SK-N-SH (cell line): Measurements from ENCODE around the gene SQOR. TPM values are rescaled to one million over a fixed set of nuclear protein-coding genes. Genes with fewer than 3 reads are reported as not detected.

Experiments used
- CTCF ChIA-PET: fragments of 300-600, 350-600 bp; formaldehyde crosslinking; extraction: SDS; loops from one replicate; lab custom pipeline; 2021; lab: Yijun Ruan, JAX
- POLR2A ChIA-PET: fragments of 350-600 bp; sonication (Branson Sonifier 250); formaldehyde crosslinking; extraction: SDS; loops from one replicate; lab custom pipeline; 2020; ENCODE audit warnings: antibody characterized with exemption, inconsistent platforms; lab: Yijun Ruan, JAX
- DNase-seq: peaks from one replicate; pipeline ENCODE4 v3.0.0; 2012
- H2AFZ ChIP-seq: fragments of 200-600 bp; sonication (generic); 2 replicates; pipeline ENCODE4 v1.8.1; 2016; ENCODE audit warnings: antibody characterized with exemption, mild to moderate bottlenecking, low read depth
- H3F3A ChIP-seq: fragments of 200-600 bp; sonication (generic); replicated peaks from 2 replicates; pipeline ENCODE3; 2016; ENCODE audit warnings: antibody characterized with exemption, mild to moderate bottlenecking; ENCODE audit not compliant: insufficient read depth
- H3K27ac ChIP-seq, 2 experiments: fragments of 200-500 bp in 1 of 2; fragments of 200-600 bp in 1 of 2; sonication (Bioruptor generic) in 1 of 2; sonication (generic), shearing (Covaris generic) in 1 of 2; 2 replicates each; pipeline versions ENCODE4 v1.5.1 to v1.6.1; 2014 to 2016; ENCODE audit warnings: low read depth in 2 of 2, inconsistent platforms in 1 of 2, low read length in 1 of 2, mild to moderate bottlenecking in 1 of 2, mixed read lengths in 1 of 2
- H3K27me3 ChIP-seq: fragments of 200-600 bp; sonication (generic), shearing (Covaris generic); 2 replicates; pipeline ENCODE4 v1.6.1; 2016; ENCODE audit warnings: mixed run types; ENCODE audit not compliant: insufficient read depth
- H3K36me3 ChIP-seq, 2 experiments: fragments of 200-500 bp in 1 of 2; fragments of 200-600 bp in 1 of 2; sonication (Bioruptor generic) in 1 of 2; sonication (generic) in 1 of 2; replicated peaks in 1 of 2; 2 replicates each; pipeline versions ENCODE3 to v1.5.1; 2014 to 2016; ENCODE audit warnings: low read length in 1 of 2, mild to moderate bottlenecking in 1 of 2; ENCODE audit not compliant: insufficient read depth in 2 of 2, control insufficient read depth in 1 of 2
- H3K4me1 ChIP-seq, 2 experiments: fragments of 200-500 bp in 1 of 2; fragments of 200-600 bp in 1 of 2; sonication (Bioruptor generic) in 1 of 2; sonication (generic), shearing (Covaris generic) in 1 of 2; 2 replicates each; pipeline versions ENCODE4 v1.5.1 to v1.6.1; 2014 to 2016; ENCODE audit warnings: low read depth in 1 of 2, low read length in 1 of 2, mixed run types in 1 of 2; ENCODE audit not compliant: insufficient read depth in 2 of 2, control insufficient read depth in 1 of 2
- H3K4me2 ChIP-seq: fragments of 200-600 bp; sonication (generic), shearing (Covaris generic); 2 replicates; pipeline ENCODE4 v1.6.1; 2017; ENCODE audit warnings: mixed run types
- H3K4me3 ChIP-seq, 2 experiments: fragments of 200-500 bp in 1 of 2; fragments of 200-600 bp in 1 of 2; sonication (Bioruptor generic) in 1 of 2; sonication (generic), shearing (Covaris generic) in 1 of 2; 2 replicates each; pipeline versions ENCODE4 v1.5.1 to v1.8.1; 2014 to 2016; ENCODE audit warnings: low read depth in 2 of 2, inconsistent platforms in 1 of 2, low read length in 1 of 2, mild to moderate bottlenecking in 1 of 2, mixed read lengths in 1 of 2, moderate library complexity in 1 of 2
- H3K79me2 ChIP-seq: fragments of 200-600 bp; sonication (generic); 2 replicates; pipeline ENCODE4 v1.8.1; 2017; ENCODE audit warnings: mild to moderate bottlenecking; ENCODE audit not compliant: insufficient read depth
- H3K9ac ChIP-seq: fragments of 200-600 bp; sonication (generic); 2 replicates; pipeline ENCODE4 v1.6.1; 2017; ENCODE audit warnings: mixed run types
- H3K9me2 ChIP-seq: fragments of 200-600 bp; sonication (generic); 2 replicates; pipeline ENCODE4 v1.6.1; 2017; ENCODE audit warnings: mixed run types
- H3K9me3 ChIP-seq: fragments of 200-600 bp; sonication (generic); 2 replicates; pipeline ENCODE4 v1.6.1; 2017; ENCODE audit warnings: mixed run types, mild to moderate bottlenecking, moderate library complexity
- H4K20me1 ChIP-seq: fragments of 200-600 bp; sonication (generic); 2 replicates; pipeline ENCODE4 v1.6.1; 2017; ENCODE audit warnings: mild to moderate bottlenecking, mixed run types; ENCODE audit not compliant: insufficient read depth
- CTCF ChIP-seq: fragments of 200-600 bp; sonication (generic); IDR thresholded peaks from 2 replicates; pipeline ENCODE4 v1.6.1; 2017; ENCODE audit warnings: antibody characterized with exemption, mild to moderate bottlenecking, moderate library complexity
- EP300 ChIP-seq, 2 experiments: IDR thresholded peaks; 2 replicates each; pipeline versions ENCODE4 v1.4.0 to v1.6.1; 2012; ENCODE audit warnings: borderline replicate concordance in 1 of 2, low read depth in 1 of 2, low read length in 1 of 2
- FOSL2 ChIP-seq: IDR thresholded peaks from 2 replicates; pipeline ENCODE4 v1.4.0; 2012; ENCODE audit warnings: low read depth, mild to moderate bottlenecking, moderate library complexity, borderline replicate concordance
- FOXJ3 ChIP-seq: sonication (generic); formaldehyde crosslinking; IDR thresholded peaks from 2 replicates; pipeline ENCODE4 v1.5.1; 2020; ENCODE audit warnings: mild to moderate bottlenecking, missing genetic modification reagents
- FOXM1 ChIP-seq: IDR thresholded peaks from 2 replicates; pipeline ENCODE4 v1.4.0; 2012; ENCODE audit warnings: low read depth, mild to moderate bottlenecking
- JUND ChIP-seq: IDR thresholded peaks from 2 replicates; pipeline ENCODE4 v1.4.0; 2012
- MXI1 ChIP-seq: IDR thresholded peaks from 2 replicates; pipeline ENCODE4 v1.6.1; 2012; ENCODE audit warnings: mild to moderate bottlenecking, low read depth, low read length, improper control_type of control experiment
- NFIC ChIP-seq: IDR thresholded peaks from 2 replicates; pipeline ENCODE4 v1.4.0; 2012; ENCODE audit warnings: borderline replicate concordance
- POLR2AphosphoS5 ChIP-seq: IDR thresholded peaks from 2 replicates; pipeline ENCODE4 v1.6.1; 2012; ENCODE audit warnings: low read depth, low read length
- RFX5 ChIP-seq: IDR thresholded peaks from 2 replicates; pipeline ENCODE4 v1.6.1; 2012; ENCODE audit warnings: mild to moderate bottlenecking, improper control_type of control experiment, low read length
- SMC3 ChIP-seq: IDR thresholded peaks from 2 replicates; pipeline ENCODE4 v1.6.1; 2012; ENCODE audit warnings: low read depth, low read length, improper control_type of control experiment
- USF2 ChIP-seq: fragments of 150-350 bp; IDR thresholded peaks from 2 replicates; pipeline ENCODE4 v1.6.1; 2017; ENCODE audit warnings: antibody characterized with exemption, low read length, low read depth, borderline replicate concordance
- WGBS: methylation state at CpG from one replicate; pipeline ENCODE4 v1.1.6; 2017; ENCODE audit warnings: low lambda C conversion rate; 5-methylcytosine and 5-hydroxymethylcytosine counted together
- polyA plus RNA-seq, 3 experiments: library from polyadenylated mRNA; depleted of rRNA; stranded (reverse); fragments of >200 nt; gene quantifications; 2 replicates each; pipeline ENCODE4 v1.2.3, GENCODE V29; 2012

SQOR gene
- polyA plus RNA-seq, 1 of the 3 experiments (the other 2 are of a cell fraction): 7.8 TPM

DNA sequence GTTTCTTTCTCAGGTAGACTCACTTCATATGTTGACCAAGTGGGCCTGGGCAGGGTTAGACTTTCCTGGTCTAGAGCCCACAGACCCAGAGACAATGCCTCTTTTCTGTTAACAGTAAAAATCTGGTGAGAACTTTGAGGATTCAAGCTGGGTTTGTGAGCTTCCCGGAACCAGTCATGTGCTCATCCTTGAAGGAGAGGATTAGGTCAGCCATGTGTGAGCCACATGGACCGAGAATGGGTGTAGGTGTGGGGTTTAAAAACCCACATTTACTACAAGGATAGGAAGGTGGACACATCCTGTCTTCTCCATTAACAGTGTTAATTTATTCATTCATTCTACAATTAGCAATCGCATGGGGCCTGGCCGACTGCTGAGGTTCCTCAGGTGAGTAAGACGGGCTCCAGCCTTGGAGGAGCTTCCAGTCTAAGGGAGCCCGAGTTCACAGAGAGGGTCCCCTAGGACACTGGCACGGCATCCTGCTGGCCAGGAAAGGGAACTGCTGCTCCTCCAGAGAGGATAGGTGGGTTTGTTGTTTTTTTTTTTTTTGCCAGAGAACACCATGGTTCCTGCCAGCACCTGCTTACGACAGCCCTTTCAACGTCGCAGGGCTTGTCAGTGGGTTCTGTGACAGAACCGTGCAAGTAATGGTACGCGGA lies 69.0 kb downstream of the SQOR start:
- no peaks in the 10 kb centered on the region for H3K4me1 ChIP-seq
- ChIA-PET POLR2A (no interaction called here), CTCF (interaction anchor here (1.0 to 5.2 kb wide), 6 partner anchors 9 to 574 kb away, joined by 3 to 153 read pairs (median 8); no protein-coding TSS in a partner anchor)
- no peak overlapping the region for H3K27ac ChIP-seq
- no peak overlapping the region for H3K4me3 ChIP-seq
- no peaks in the 10 kb centered on the region for H3K36me3 ChIP-seq
- H4K20me1 ChIP-seq: no peaks in the 10 kb centered on the region
- H3K4me2 ChIP-seq: no peak overlapping the region
- H3K79me2 ChIP-seq: no peaks in the 10 kb centered on the region
- H3K27me3 ChIP-seq: no peaks in the 10 kb centered on the region
- 89% methylated on average over 11 of the region's 13 CpGs for WGBS
- no peak overlapping the region for H3K9ac ChIP-seq
- H2AFZ ChIP-seq: no peak overlapping the region
- no peaks in the 10 kb centered on the region for H3F3A ChIP-seq
- no peak for DNase-seq
- H3K9me2 ChIP-seq: no peaks in the 10 kb centered on the region
- TF ChIP-seq FOXM1: no peak
- no peak for TF ChIP-seq EP300 (IDR thresholded peaks at IDR 0.05; ENCODE audit: borderline replicate concordance in 1 of 2, low read depth in 1 of 2, low read length in 1 of 2)
- TF ChIP-seq FOXJ3 (CRISPR knock-in tag): no peak
- no peak for TF ChIP-seq POLR2AphosphoS5
- no peak for TF ChIP-seq JUND
- no peak for TF ChIP-seq FOSL2
- H3K9me3 ChIP-seq: no peaks in the 10 kb centered on the region

DNA sequence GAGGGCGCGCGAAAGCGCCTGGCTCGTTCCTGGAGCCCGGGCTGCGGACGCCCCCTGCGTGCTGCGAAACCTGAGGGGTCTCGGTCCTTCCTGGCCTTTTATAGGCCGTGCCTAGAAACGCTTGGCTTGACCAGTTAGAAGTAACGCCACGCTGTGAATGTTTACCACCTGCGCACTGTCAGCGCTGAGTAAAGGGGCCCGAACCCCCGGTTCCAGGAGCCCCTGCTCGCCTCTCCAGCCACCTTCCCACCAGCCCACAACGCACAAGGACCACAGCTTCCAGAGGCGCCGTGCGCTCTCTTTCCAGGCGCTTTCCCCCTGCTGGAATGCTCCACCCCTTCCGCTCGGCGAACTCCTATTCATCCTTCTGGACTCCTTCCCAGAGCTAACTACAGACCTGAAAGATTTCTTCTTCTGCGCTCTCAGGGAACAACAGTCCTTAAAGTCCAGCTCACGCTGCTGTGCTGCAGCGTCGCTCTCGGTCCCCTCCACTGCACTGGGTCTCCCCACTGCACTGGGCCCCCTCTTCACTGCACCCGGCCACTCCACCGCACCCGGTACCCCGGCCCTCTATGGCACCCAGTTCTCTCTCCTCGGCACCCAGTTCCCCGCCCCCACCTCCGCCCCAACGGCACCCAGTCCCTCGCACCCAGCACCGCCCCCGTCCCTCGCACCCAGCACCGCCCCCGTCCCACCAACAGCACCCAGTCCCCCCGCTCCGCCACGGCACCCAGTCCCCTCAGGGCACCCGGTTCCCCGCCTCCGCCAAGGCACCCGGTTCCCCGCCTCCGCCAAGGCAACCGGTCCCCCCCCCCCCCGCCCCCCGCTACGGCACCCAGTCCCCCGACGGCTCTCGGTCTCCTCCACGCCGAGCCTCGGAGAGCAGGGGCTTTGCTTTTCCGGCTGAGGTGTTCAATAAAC lies 69.8 kb downstream of the SQOR start:
- Histone ChIP-seq H3K4me2 (peak overlapping the region; percentile 78), H3K9me3 (no peaks in the 10 kb centered on the region), H3K27ac (no peak overlapping the region), H3K4me3 (peak overlapping the region; percentile 54 to 65; a peak in 3 of 4 replicates), H3K27me3 (no peaks in the 10 kb centered on the region), H4K20me1 (no peaks in the 10 kb centered on the region), H3K36me3 (no peaks in the 10 kb centered on the region), H2AFZ (peak overlapping the region; percentile 92), H3K9ac (no peak overlapping the region), H3K79me2 (no peaks in the 10 kb centered on the region), H3K9me2 (no peaks in the 10 kb centered on the region), H3F3A (no peaks in the 10 kb centered on the region), H3K4me1 (no peaks in the 10 kb centered on the region)
- WGBS: 60% methylated on average over 44 of the region's 67 CpGs
- ChIA-PET POLR2A (no interaction called here), CTCF (interaction anchor here (0.7 to 5.2 kb wide), 20 partner anchors 10 to 799 kb away, joined by 3 to 153 read pairs (median 6); no protein-coding TSS in a partner anchor)
- TF ChIP-seq NFIC (no peak), USF2 (no peak), CTCF (no peak), FOXM1 (no peak), SMC3 (no peak), POLR2AphosphoS5 (no peak), RFX5 (no peak), MXI1 (no peak)
- peak; percentile 52 for DNase-seq
